Measurements from ENCODE around the gene MACROD2.

DNA sequence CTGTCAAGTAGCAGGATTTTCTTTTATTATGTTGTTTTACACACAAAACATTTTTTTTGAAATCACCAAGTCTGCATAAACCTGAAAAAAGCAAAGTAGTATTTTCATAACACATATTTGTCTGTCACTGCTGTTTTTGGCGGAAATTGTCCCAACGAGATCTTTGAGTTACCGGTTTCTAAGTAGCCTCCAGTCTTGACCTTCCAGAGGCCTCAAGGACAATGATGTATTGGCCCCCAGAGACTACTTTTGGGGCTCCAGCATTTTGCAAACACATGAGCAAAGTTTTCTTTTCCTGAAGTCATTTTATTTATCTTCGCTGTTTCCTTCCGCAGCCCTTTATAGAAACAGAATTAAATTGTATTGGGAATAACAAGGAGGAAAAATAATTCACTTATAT, 1715.3 kb downstream of the MACROD2 start:
- TF ChIP-seq, protein P1, sequence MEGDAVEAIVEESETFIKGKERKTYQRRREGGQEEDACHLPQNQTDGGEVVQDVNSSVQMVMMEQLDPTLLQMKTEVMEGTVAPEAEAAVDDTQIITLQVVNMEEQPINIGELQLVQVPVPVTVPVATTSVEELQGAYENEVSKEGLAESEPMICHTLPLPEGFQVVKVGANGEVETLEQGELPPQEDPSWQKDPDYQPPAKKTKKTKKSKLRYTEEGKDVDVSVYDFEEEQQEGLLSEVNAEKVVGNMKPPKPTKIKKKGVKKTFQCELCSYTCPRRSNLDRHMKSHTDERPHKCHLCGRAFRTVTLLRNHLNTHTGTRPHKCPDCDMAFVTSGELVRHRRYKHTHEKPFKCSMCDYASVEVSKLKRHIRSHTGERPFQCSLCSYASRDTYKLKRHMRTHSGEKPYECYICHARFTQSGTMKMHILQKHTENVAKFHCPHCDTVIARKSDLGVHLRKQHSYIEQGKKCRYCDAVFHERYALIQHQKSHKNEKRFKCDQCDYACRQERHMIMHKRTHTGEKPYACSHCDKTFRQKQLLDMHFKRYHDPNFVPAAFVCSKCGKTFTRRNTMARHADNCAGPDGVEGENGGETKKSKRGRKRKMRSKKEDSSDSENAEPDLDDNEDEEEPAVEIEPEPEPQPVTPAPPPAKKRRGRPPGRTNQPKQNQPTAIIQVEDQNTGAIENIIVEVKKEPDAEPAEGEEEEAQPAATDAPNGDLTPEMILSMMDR (IDR thresholded peaks at IDR 0.05 in 2 of 3, conservative IDR thresholded peaks at IDR 0.05 in 1 of 3; ENCODE audit: borderline replicate concordance in 1 of 3, insufficient read depth in 1 of 3, low read depth in 2 of 3, low read length in 2 of 3) = no peak
- TF ChIP-seq ZNF274 (IDR thresholded peaks at IDR 0.05; ENCODE audit: low read depth, low read length) (no peak), TCF7L2 (IDR thresholded peaks at IDR 0.05; ENCODE audit: borderline replicate concordance, extremely low read depth, insufficient read depth, insufficient read length) (no peak), ZFX (IDR thresholded peaks at IDR 0.05) (no peak), POLR2A (IDR thresholded peaks at IDR 0.05; ENCODE audit: borderline replicate concordance, extremely low read depth, insufficient read depth, insufficient read length) (no peak), EZH2phosphoT487 (IDR thresholded peaks at IDR 0.05; ENCODE audit: borderline replicate concordance) (no peak), JUND (IDR thresholded peaks at IDR 0.05) (no peak)
- TF ChIP-seq, protein P2, sequence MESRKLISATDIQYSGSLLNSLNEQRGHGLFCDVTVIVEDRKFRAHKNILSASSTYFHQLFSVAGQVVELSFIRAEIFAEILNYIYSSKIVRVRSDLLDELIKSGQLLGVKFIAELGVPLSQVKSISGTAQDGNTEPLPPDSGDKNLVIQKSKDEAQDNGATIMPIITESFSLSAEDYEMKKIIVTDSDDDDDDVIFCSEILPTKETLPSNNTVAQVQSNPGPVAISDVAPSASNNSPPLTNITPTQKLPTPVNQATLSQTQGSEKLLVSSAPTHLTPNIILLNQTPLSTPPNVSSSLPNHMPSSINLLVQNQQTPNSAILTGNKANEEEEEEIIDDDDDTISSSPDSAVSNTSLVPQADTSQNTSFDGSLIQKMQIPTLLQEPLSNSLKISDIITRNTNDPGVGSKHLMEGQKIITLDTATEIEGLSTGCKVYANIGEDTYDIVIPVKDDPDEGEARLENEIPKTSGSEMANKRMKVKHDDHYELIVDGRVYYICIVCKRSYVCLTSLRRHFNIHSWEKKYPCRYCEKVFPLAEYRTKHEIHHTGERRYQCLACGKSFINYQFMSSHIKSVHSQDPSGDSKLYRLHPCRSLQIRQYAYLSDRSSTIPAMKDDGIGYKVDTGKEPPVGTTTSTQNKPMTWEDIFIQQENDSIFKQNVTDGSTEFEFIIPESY (IDR thresholded peaks at IDR 0.05; ENCODE audit: extremely low read depth, insufficient replicate concordance, low read length) = no peak
- TF ChIP-seq, protein P3, sequence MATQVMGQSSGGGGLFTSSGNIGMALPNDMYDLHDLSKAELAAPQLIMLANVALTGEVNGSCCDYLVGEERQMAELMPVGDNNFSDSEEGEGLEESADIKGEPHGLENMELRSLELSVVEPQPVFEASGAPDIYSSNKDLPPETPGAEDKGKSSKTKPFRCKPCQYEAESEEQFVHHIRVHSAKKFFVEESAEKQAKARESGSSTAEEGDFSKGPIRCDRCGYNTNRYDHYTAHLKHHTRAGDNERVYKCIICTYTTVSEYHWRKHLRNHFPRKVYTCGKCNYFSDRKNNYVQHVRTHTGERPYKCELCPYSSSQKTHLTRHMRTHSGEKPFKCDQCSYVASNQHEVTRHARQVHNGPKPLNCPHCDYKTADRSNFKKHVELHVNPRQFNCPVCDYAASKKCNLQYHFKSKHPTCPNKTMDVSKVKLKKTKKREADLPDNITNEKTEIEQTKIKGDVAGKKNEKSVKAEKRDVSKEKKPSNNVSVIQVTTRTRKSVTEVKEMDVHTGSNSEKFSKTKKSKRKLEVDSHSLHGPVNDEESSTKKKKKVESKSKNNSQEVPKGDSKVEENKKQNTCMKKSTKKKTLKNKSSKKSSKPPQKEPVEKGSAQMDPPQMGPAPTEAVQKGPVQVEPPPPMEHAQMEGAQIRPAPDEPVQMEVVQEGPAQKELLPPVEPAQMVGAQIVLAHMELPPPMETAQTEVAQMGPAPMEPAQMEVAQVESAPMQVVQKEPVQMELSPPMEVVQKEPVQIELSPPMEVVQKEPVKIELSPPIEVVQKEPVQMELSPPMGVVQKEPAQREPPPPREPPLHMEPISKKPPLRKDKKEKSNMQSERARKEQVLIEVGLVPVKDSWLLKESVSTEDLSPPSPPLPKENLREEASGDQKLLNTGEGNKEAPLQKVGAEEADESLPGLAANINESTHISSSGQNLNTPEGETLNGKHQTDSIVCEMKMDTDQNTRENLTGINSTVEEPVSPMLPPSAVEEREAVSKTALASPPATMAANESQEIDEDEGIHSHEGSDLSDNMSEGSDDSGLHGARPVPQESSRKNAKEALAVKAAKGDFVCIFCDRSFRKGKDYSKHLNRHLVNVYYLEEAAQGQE (IDR thresholded peaks at IDR 0.05; ENCODE audit: low read depth) = no peak

Measured in HCT116 (cell line).